ENCODE results near the gene GALNT14. TPM values are rescaled to one million over a fixed set of nuclear protein-coding genes. Genes with fewer than 3 reads are reported as not detected.

Gene GALNT14
- total RNA-seq, 1 donor from 2014 or later = not detected

Other genes starting within 250 kb of the GALNT14 start
- under 0.01 TPM in 1 of 2 replicates, not detected in the other for gene CAPN14, start 79.1 kb upstream of the GALNT14 start, total RNA-seq
- gene EHD3, start 95.7 kb upstream of the GALNT14 start, total RNA-seq = 2.4 and 6.7 TPM in 2 replicates

Measured in lung microvascular endothelial cell (primary cell).